Testis (tissue), 3 donors: Measurements from ENCODE around the gene CERK. TPM values are rescaled to one million over a fixed set of nuclear protein-coding genes. Genes with fewer than 3 reads are reported as not detected.

ENCODE experiments used
- DNase-seq: peaks from one replicate; pipeline ENCODE4 v3.0.0-alpha.2; 2019
- H3K27ac ChIP-seq, 2 donors: fragments of 200-600 bp; sonication (generic); one replicate each; pipeline ENCODE4 v1.5.1; 2019
- H3K27me3 ChIP-seq: fragments of 200-600 bp; sonication (generic); one replicate; pipeline ENCODE4 v1.5.1; 2019
- H3K36me3 ChIP-seq: fragments of 200-600 bp; sonication (generic); one replicate; pipeline ENCODE4 v1.5.1; 2017; ENCODE audit warnings: low read depth; ENCODE audit errors: missing control alignments
- H3K4me1 ChIP-seq: fragments of 200-600 bp; sonication (generic); one replicate; pipeline ENCODE4 v1.5.1; 2019
- H3K4me3 ChIP-seq, 2 donors: fragments of 200-600 bp; sonication (generic); one replicate each; pipeline ENCODE4 v1.5.1; 2017 to 2019
- H3K9me3 ChIP-seq: fragments of 200-600 bp; sonication (generic); one replicate; pipeline ENCODE4 v1.5.1; 2017
- CTCF ChIP-seq, 3 experiments: fragments of 450-650 bp in 2 of 3; fragments of 200-600 bp in 1 of 3; sonication (generic) in 1 of 3; IDR thresholded peaks; one replicate each; pipeline ENCODE4 v1.5.1; 2016 to 2019; ENCODE audit warnings: antibody characterized with exemption in 3 of 3, mild to moderate bottlenecking in 2 of 3, moderate library complexity in 1 of 3
- POLR2A ChIP-seq: fragments of 450-650 bp; IDR thresholded peaks from one replicate; pipeline ENCODE4 v1.6.1; 2017; ENCODE audit warnings: antibody characterized with exemption, mild to moderate bottlenecking, moderate library complexity
- WGBS, 2 donors: methylation state at CpG; one replicate each; pipeline ENCODE4 v1.1.5; 2018; 5-methylcytosine and 5-hydroxymethylcytosine counted together
- intact Hi-C: fragments of 100-400 bp; cut with DNase I; formaldehyde crosslinking; loops from one replicate; pipeline ENCODE4 v1.15.1; 2023; ENCODE audit warnings: low total_unique reads
- polyA plus RNA-seq: library from polyadenylated mRNA; stranded (reverse); fragments of 350-450 nt; fragmentation: Illumina TruSeq; extraction: RNeasy Lipid Tissue Mini Kit (QIAGEN cat#74804); gene quantifications from one replicate; pipeline ENCODE4 v1.2.3, GENCODE V29; 2014; ENCODE audit warnings: low read depth, low replicate concordance; ENCODE audit not compliant: insufficient read depth
- total RNA-seq, 2 donors: library from RNA; depleted of rRNA; stranded (reverse); fragments of >200 nt; gene quantifications; one replicate each; pipeline ENCODE4 v1.2.3, GENCODE V29; 2016

Gene CERK
- total and polyA plus RNA-seq, 3 donors from 2014 or later: 14.0 to 21.3 (median 17.0) TPM

GRCh38 chr22:46758121-46758520 is 20.1 kb upstream of the CERK start:
- TF ChIP-seq CTCF (IDR thresholded peaks at IDR 0.05) (no peak), POLR2A (no peak)
- Histone ChIP-seq H3K4me3 (no peak overlapping the region), H3K36me3 (no peaks in the 10 kb centered on the region), H3K27me3 (no peaks in the 10 kb centered on the region), H3K27ac (no peak overlapping the region), H3K4me1 (peaks cover 8% of the 10 kb centered on the region), H3K9me3 (no peaks in the 10 kb centered on the region)
- 70 to 89% methylated on average over 1 of the region's 1 CpG for WGBS, 2 donors
- intact Hi-C loops: no loop called here
- DNase-seq: no peak

GRCh38 chr22:46757104-46757503 is 19.1 kb upstream of the CERK start:
- DNase-seq: no peak

GRCh38 chr22:46756097-46756496 is 18.0 kb upstream of the CERK start:
- Histone ChIP-seq H3K36me3 (no peaks in the 10 kb centered on the region), H3K4me1 (peaks cover 3% of the 10 kb centered on the region), H3K27me3 (no peaks in the 10 kb centered on the region), H3K27ac (no peak overlapping the region), H3K4me3 (no peak overlapping the region), H3K9me3 (no peaks in the 10 kb centered on the region)
- intact Hi-C loops: no loop called here
- no peak for TF ChIP-seq POLR2A
- TF ChIP-seq CTCF (IDR thresholded peaks at IDR 0.05): no peak
- no peak for DNase-seq
- whole genome bisulfite sequencing, 2 donors: 100% methylated on average over 1 of the region's 1 CpG

More at GRCh38 chr22:46757104-46757503, 19.1 kb upstream of the CERK start:
- Histone ChIP-seq H3K4me1 (peaks cover 8% of the 10 kb centered on the region), H3K27ac (no peak overlapping the region), H3K9me3 (no peaks in the 10 kb centered on the region), H3K4me3 (no peak overlapping the region), H3K27me3 (no peaks in the 10 kb centered on the region), H3K36me3 (no peaks in the 10 kb centered on the region)
- TF ChIP-seq POLR2A (no peak), CTCF (IDR thresholded peaks at IDR 0.05) (no peak)
- intact Hi-C loops: no loop called here
- 92 to 100% methylated on average over 2 of the region's 2 CpGs for WGBS, 2 donors

- H3K4me1 ChIP-seq: peaks cover 3% of the 10 kb centered on the region
- intact Hi-C loops: no loop called here
- no peak for DNase-seq
- no peaks in the 10 kb centered on the region for H3K36me3 ChIP-seq
- TF ChIP-seq POLR2A (no peak), CTCF (IDR thresholded peaks at IDR 0.05) (no peak)
- 94 to 98% methylated on average over 2 of the region's 2 CpGs for WGBS, 2 donors
- H3K9me3 ChIP-seq: no peaks in the 10 kb centered on the region
- H3K27ac ChIP-seq: no peak overlapping the region
- no peak overlapping the region for H3K4me3 ChIP-seq
- H3K27me3 ChIP-seq: no peaks in the 10 kb centered on the region
Observed at GRCh38 chr22:46755525-46755924, 17.5 kb upstream of the CERK start.

GRCh38 chr22:46754826-46755225 is 16.8 kb upstream of the CERK start:
- Histone ChIP-seq H3K4me3 (no peak overlapping the region), H3K27me3 (no peaks in the 10 kb centered on the region), H3K9me3 (no peaks in the 10 kb centered on the region), H3K4me1 (peaks cover 3% of the 10 kb centered on the region), H3K36me3 (no peaks in the 10 kb centered on the region), H3K27ac (no peak overlapping the region)
- DNase-seq: no peak
- WGBS, 2 donors: 73 to 84% methylated on average over 6 of the region's 6 CpGs
- intact Hi-C loops: no loop called here
- TF ChIP-seq POLR2A (no peak), CTCF (IDR thresholded peaks at IDR 0.05) (no peak)
